PC-3 (cell line): ENCODE data around the gene CXCR6. TPM values are rescaled to one million over a fixed set of nuclear protein-coding genes. Genes with fewer than 3 reads are reported as not detected.

ENCODE experiments used
- ATAC-seq: fragments of 200-7000 bp; cut with Tn5 transposase; 2 replicates; pipeline ENCODE4 v1.9.1; 2020; ENCODE audit warnings: mild to moderate bottlenecking, moderate library complexity
- BruUV-seq: library from RNA; stranded (reverse); fragments of 400-500 nt; replicated peaks from 2 replicates; lab custom pipeline; 2021; lab: Mats Ljungman, UMichigan
- CTCF ChIA-PET: fragments of 300-600 bp; sonication (Branson Sonifier 250); formaldehyde crosslinking; loops from one replicate; lab custom pipeline; 2022; ENCODE audit warnings: antibody characterized with exemption; lab: Charles Lee
- POLR2A ChIA-PET: fragments of 300-600 bp; sonication (Branson Sonifier 250); formaldehyde crosslinking; loops from one replicate; lab custom pipeline; 2022; ENCODE audit warnings: antibody characterized with exemption; ENCODE audit not compliant: unreplicated experiment; lab: Charles Lee
- DNase-seq: peaks from one replicate; pipeline ENCODE4 v3.0.0-alpha.2; 2015
- H2AFZ ChIP-seq: fragments of 300-600 bp; sonication (generic); 2 replicates; pipeline ENCODE4 v1.6.0; 2016; ENCODE audit warnings: antibody characterized with exemption, low read length
- H3F3A ChIP-seq: fragments of 300-600 bp; sonication (generic); one replicate; pipeline ENCODE4 v1.6.0; 2017; ENCODE audit warnings: antibody characterized with exemption, low read length, control low read depth, mild to moderate bottlenecking; ENCODE audit not compliant: unreplicated experiment
- H3K27ac ChIP-seq: fragments of 300-600 bp; sonication (generic); 2 replicates; pipeline ENCODE4 v1.5.1; 2016; ENCODE audit warnings: mild to moderate bottlenecking, low read length
- H3K27me3 ChIP-seq: fragments of 300-600 bp; sonication (generic); 2 replicates; pipeline ENCODE4 v1.6.1; 2016; ENCODE audit warnings: low read length, mixed read lengths
- H3K36me3 ChIP-seq: fragments of 300-600 bp; sonication (generic); 2 replicates; pipeline ENCODE4 v1.6.1; 2016; ENCODE audit warnings: low read depth, mixed run types, low read length, mixed read lengths
- H3K4me1 ChIP-seq: fragments of 300-600 bp; sonication (generic); 2 replicates; pipeline ENCODE4 v1.5.1; 2016; ENCODE audit warnings: low read length; ENCODE audit not compliant: insufficient read depth
- H3K4me2 ChIP-seq: fragments of 300-600 bp; sonication (generic); 2 replicates; pipeline ENCODE4 v1.6.0; 2016; ENCODE audit warnings: low read length
- H3K4me3 ChIP-seq: fragments of 300-600 bp; sonication (generic); 2 replicates; pipeline ENCODE4 v1.5.1; 2016; ENCODE audit warnings: mild to moderate bottlenecking, low read length, mixed read lengths
- H3K79me2 ChIP-seq: fragments of 300-600 bp; sonication (generic); 2 replicates; pipeline ENCODE4 v1.6.1; 2017; ENCODE audit warnings: low read length, mixed read lengths
- H3K9ac ChIP-seq: fragments of 300-600 bp; sonication (generic); 2 replicates; pipeline ENCODE4 v1.6.0; 2016; ENCODE audit warnings: mild to moderate bottlenecking, low read length
- H3K9me2 ChIP-seq: fragments of 300-600 bp; sonication (generic); replicated peaks from 2 replicates; pipeline ENCODE4 v1.6.1; 2016; ENCODE audit warnings: mixed run types, low read length, mixed read lengths
- H3K9me3 ChIP-seq: fragments of 300-600 bp; sonication (generic); 2 replicates; pipeline ENCODE4 v1.6.1; 2016; ENCODE audit warnings: low read length, mixed read lengths
- H4K20me1 ChIP-seq: fragments of 300-600 bp; sonication (generic); 2 replicates; pipeline ENCODE4 v1.6.1; 2016; ENCODE audit warnings: low read length, mixed read lengths
- EZH2 ChIP-seq: fragments of 300-600 bp; sonication (generic); IDR thresholded peaks from one replicate; pipeline ENCODE4 v1.6.1; 2017; ENCODE audit warnings: antibody characterized with exemption, mild to moderate bottlenecking, low read length; ENCODE audit not compliant: unreplicated experiment
- EZH2phosphoT487 ChIP-seq: fragments of 300-600 bp; sonication (generic); IDR thresholded peaks from 2 replicates; pipeline ENCODE4 v1.6.1; 2018; ENCODE audit warnings: mild to moderate bottlenecking, antibody characterized with exemption, low read length, borderline replicate concordance
- intact Hi-C: fragments of 100-400 bp; cut with micrococcal nuclease; formaldehyde crosslinking; loops from 2 replicates; pipeline ENCODE4 v1.9.0; 2023
- total RNA-seq: library from RNA; depleted of rRNA; stranded (reverse); fragments of >200 nt; gene quantifications from 2 replicates; pipeline ENCODE4 v1.2.3, GENCODE V29; 2014
- TF ChIP-seq, protein P1 (sequence below): fragments of 300-600 bp; sonication (generic); conservative IDR thresholded peaks from 2 replicates; pipeline ENCODE4 v1.5.1; 2017; ENCODE audit warnings: antibody characterized with exemption, low read depth, mild to moderate bottlenecking, low read length

Gene CXCR6
- total RNA-seq, 1 experiment from 2014 or later, result not detected

DNA sequence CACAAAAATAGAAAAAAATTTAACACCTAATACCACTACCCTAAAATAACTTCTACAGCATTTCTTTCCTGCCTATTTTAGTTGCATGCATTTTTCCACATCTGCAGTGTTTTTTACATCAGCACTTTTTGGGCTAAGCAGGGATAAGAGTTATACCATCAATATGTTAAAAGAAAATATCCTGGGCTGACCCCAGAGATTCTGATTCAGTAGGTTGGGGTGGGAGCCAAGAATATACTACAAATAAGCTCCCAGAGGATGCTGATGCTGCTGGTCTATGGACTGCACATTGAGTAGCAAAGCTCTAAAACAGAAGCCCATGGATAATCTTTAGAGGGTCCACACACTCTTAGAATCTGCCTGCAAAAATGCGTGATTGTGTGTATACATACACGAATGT is 37.6 kb downstream of the CXCR6 start:
- ATAC-seq, result no peak
- no peak overlapping the region for H3K4me2 ChIP-seq

GRCh38 chr3:45981346-45982074 is 38.2 kb downstream of the CXCR6 start:
- H3K27ac ChIP-seq, result no peak overlapping the region
- H2AFZ ChIP-seq, result no peak overlapping the region
- CTCF ChIA-PET, result interaction anchor here (1.1 kb wide), 1 partner anchor 43 kb away, joined by 4 read pairs; no protein-coding TSS in a partner anchor
- H4K20me1 ChIP-seq, result no peaks in the 10 kb centered on the region
- ATAC-seq, result no peak; the same call in 1 of the 2 replicates
- no peak overlapping the region for H3K4me3 ChIP-seq
- BruUV-seq, result no TSS peak
- no peaks in the 10 kb centered on the region for H3K27me3 ChIP-seq
- H3F3A ChIP-seq, result no peaks in the 10 kb centered on the region
- no peaks in the 10 kb centered on the region for H3K9me3 ChIP-seq
- TF ChIP-seq EZH2, result no peak
- TF ChIP-seq, protein P1, sequence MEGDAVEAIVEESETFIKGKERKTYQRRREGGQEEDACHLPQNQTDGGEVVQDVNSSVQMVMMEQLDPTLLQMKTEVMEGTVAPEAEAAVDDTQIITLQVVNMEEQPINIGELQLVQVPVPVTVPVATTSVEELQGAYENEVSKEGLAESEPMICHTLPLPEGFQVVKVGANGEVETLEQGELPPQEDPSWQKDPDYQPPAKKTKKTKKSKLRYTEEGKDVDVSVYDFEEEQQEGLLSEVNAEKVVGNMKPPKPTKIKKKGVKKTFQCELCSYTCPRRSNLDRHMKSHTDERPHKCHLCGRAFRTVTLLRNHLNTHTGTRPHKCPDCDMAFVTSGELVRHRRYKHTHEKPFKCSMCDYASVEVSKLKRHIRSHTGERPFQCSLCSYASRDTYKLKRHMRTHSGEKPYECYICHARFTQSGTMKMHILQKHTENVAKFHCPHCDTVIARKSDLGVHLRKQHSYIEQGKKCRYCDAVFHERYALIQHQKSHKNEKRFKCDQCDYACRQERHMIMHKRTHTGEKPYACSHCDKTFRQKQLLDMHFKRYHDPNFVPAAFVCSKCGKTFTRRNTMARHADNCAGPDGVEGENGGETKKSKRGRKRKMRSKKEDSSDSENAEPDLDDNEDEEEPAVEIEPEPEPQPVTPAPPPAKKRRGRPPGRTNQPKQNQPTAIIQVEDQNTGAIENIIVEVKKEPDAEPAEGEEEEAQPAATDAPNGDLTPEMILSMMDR, result no peak
- no peak for TF ChIP-seq EZH2phosphoT487
- peaks cover 42% of the 10 kb centered on the region for H3K36me3 ChIP-seq
- DNase-seq, result no peak
- intact Hi-C loops, result no loop called here
- H3K4me2 ChIP-seq, result no peak overlapping the region
- H3K79me2 ChIP-seq, result peaks cover 15% of the 10 kb centered on the region
- H3K9ac ChIP-seq, result no peak overlapping the region
- peaks cover 47% of the 10 kb centered on the region for H3K4me1 ChIP-seq
- H3K9me2 ChIP-seq, result no peaks in the 10 kb centered on the region
- POLR2A ChIA-PET, result no interaction called here

More for the DNA sequence above, 37.6 kb downstream of the CXCR6 start:
- Histone ChIP-seq H3K4me1 (peaks cover 40% of the 10 kb centered on the region), H4K20me1 (no peaks in the 10 kb centered on the region), H2AFZ (no peak overlapping the region), H3K79me2 (peaks cover 12% of the 10 kb centered on the region), H3K4me3 (no peak overlapping the region), H3K9me3 (no peaks in the 10 kb centered on the region), H3K27ac (no peak overlapping the region), H3K27me3 (no peaks in the 10 kb centered on the region), H3F3A (no peaks in the 10 kb centered on the region), H3K9ac (no peak overlapping the region), H3K36me3 (peaks cover 42% of the 10 kb centered on the region), H3K9me2 (no peaks in the 10 kb centered on the region)
- CTCF ChIA-PET, result interaction anchor here (0.6 to 1.1 kb wide), 2 partner anchors 42 to 98 kb away, joined by 3 to 4 read pairs; no protein-coding TSS in a partner anchor
- no peak for DNase-seq
- POLR2A ChIA-PET, result no interaction called here
- BruUV-seq, result no TSS peak
- TF ChIP-seq, protein P1, result no peak
- TF ChIP-seq EZH2phosphoT487 (no peak), EZH2 (no peak)
- intact Hi-C loops, result no loop called here

DNA sequence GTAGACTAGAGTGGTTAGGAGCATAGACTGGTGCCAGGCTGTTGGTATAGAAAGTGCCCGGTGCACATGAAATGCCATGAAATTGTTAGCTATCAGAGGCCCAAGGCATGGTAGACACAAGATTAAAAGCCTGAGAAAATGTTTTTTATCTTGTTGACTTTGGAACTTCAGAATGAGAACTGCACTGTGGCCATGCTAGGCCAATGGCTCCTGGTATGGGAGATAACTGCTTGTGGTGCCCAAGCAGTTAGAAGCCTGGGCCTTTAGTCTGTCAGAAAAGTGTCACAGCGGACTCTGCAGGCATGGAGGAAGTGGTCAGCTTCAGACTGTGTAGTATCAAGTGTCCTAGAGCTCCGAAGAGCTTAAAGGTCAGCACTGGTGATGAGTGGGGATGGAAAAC is 40.5 kb downstream of the CXCR6 start:
- Histone ChIP-seq H3K4me1 (peaks cover 62% of the 10 kb centered on the region), H3F3A (no peaks in the 10 kb centered on the region), H3K27me3 (no peaks in the 10 kb centered on the region), H3K9ac (no peak overlapping the region), H3K79me2 (peaks cover 37% of the 10 kb centered on the region), H3K9me2 (no peaks in the 10 kb centered on the region), H3K9me3 (no peaks in the 10 kb centered on the region), H3K4me2 (no peak overlapping the region), H4K20me1 (no peaks in the 10 kb centered on the region), H3K4me3 (no peak overlapping the region), H2AFZ (no peak overlapping the region), H3K27ac (no peak overlapping the region), H3K36me3 (peaks cover 35% of the 10 kb centered on the region)
- no TSS peak for BruUV-seq
- intact Hi-C loops, result no loop called here
- TF ChIP-seq EZH2 (no peak), EZH2phosphoT487 (no peak)
- TF ChIP-seq, protein P1, result no peak
- CTCF ChIA-PET, result no interaction called here
- DNase-seq (no peak), ATAC-seq (no peak)
- POLR2A ChIA-PET, result no interaction called here
